IMR-90 (cell line): ENCODE data around the gene UGT8. TPM values are rescaled to one million over a fixed set of nuclear protein-coding genes. Genes with fewer than 3 reads are reported as not detected.

ENCODE experiments used
- ATAC-seq: fragments of 200-7000 bp; cut with Tn5 transposase; 2 replicates; pipeline ENCODE4 v1.9.1; 2020; ENCODE audit warnings: low read depth, mild to moderate bottlenecking, moderate library complexity
- BruUV-seq: library from RNA; stranded (reverse); fragments of 400-500 nt; replicated peaks from 2 replicates; lab custom pipeline; 2021; lab: Mats Ljungman, UMichigan
- CTCF ChIA-PET: fragments of 300-600 bp; formaldehyde crosslinking; extraction: SDS; loops from one replicate; lab custom pipeline; 2021; ENCODE audit warnings: antibody characterized with exemption; lab: Yijun Ruan, JAX
- POLR2A ChIA-PET: fragments of 300-600 bp; sonication (Branson Sonifier 250); formaldehyde crosslinking; loops from one replicate; lab custom pipeline; 2022; ENCODE audit warnings: antibody characterized with exemption; ENCODE audit not compliant: unreplicated experiment; lab: Charles Lee
- DNase-seq: peaks from one replicate; pipeline ENCODE4 v3.0.0; 2013
- H2AFZ ChIP-seq: replicated peaks from 2 replicates; pipeline ENCODE3; 2013; ENCODE audit warnings: low read length, mild to moderate bottlenecking; ENCODE audit not compliant: poor library complexity
- H2AK5ac ChIP-seq: 2 replicates; pipeline ENCODE4 v1.6.1; 2013; ENCODE audit warnings: low read depth, low read length, inconsistent platforms
- H2AK9ac ChIP-seq: replicated peaks from 2 replicates; pipeline ENCODE3; 2013; ENCODE audit warnings: mild to moderate bottlenecking, low read depth, low read length, moderate library complexity; ENCODE audit not compliant: poor library complexity
- H2BK120ac ChIP-seq: 2 replicates; pipeline ENCODE4 v1.6.1; 2013; ENCODE audit warnings: low read depth, low read length, inconsistent platforms
- H2BK15ac ChIP-seq: 3 replicates; pipeline ENCODE4 v1.6.1; 2013; ENCODE audit warnings: low read depth, low read length, inconsistent platforms
- H2BK20ac ChIP-seq: 2 replicates; pipeline ENCODE4 v1.6.1; 2013; ENCODE audit warnings: low read depth, mild to moderate bottlenecking, inconsistent platforms, low read length, moderate library complexity
- H2BK5ac ChIP-seq: 2 replicates; pipeline ENCODE4 v1.6.1; 2013; ENCODE audit warnings: mild to moderate bottlenecking, low read depth, low read length, inconsistent platforms; ENCODE audit not compliant: poor library complexity, severe bottlenecking
- H3K14ac ChIP-seq: replicated peaks from 2 replicates; pipeline ENCODE4 v1.6.1; 2013; ENCODE audit warnings: low read depth, low read length, inconsistent platforms
- H3K18ac ChIP-seq: 2 replicates; pipeline ENCODE4 v1.6.1; 2013; ENCODE audit warnings: low read depth, low read length, control low read depth
- H3K23ac ChIP-seq: 2 replicates; pipeline ENCODE4 v1.6.1; 2013; ENCODE audit warnings: low read depth, low read length, inconsistent platforms
- H3K27ac ChIP-seq: 2 replicates; pipeline ENCODE4 v1.5.1; 2013; ENCODE audit warnings: mild to moderate bottlenecking, control low read depth, low read length; ENCODE audit not compliant: insufficient read depth
- H3K27me3 ChIP-seq: 2 replicates; pipeline ENCODE4 v1.6.1; 2013; ENCODE audit warnings: low read length; ENCODE audit not compliant: control insufficient read depth, insufficient read depth
- H3K36me3 ChIP-seq: 2 replicates; pipeline ENCODE4 v1.6.1; 2013; ENCODE audit warnings: low read length, mixed read lengths; ENCODE audit not compliant: control insufficient read depth, insufficient read depth
- H3K4ac ChIP-seq: 2 replicates; pipeline ENCODE4 v1.6.1; 2013; ENCODE audit warnings: low read depth, low read length, inconsistent platforms
- H3K4me1 ChIP-seq: 2 replicates; pipeline ENCODE4 v1.6.1; 2013; ENCODE audit warnings: low read length, mixed read lengths; ENCODE audit not compliant: control insufficient read depth, insufficient read depth
- H3K4me2 ChIP-seq: 2 replicates; pipeline ENCODE4 v1.6.1; 2013; ENCODE audit warnings: low read depth, mild to moderate bottlenecking, control low read depth, low read length, moderate library complexity
- H3K4me3 ChIP-seq: 2 replicates; pipeline ENCODE4 v1.5.1; 2013; ENCODE audit warnings: low read depth, mild to moderate bottlenecking, control low read depth, low read length, moderate library complexity; ENCODE audit not compliant: insufficient read depth
- H3K56ac ChIP-seq: 2 replicates; pipeline ENCODE4 v1.6.1; 2013; ENCODE audit warnings: low read length, inconsistent platforms; ENCODE audit not compliant: insufficient read depth; ENCODE audit errors: extremely low read depth
- H3K79me1 ChIP-seq, 2 experiments: 2 replicates each; pipeline ENCODE4 v1.6.1; 2013; ENCODE audit warnings: low read length in 2 of 2, inconsistent platforms in 1 of 2, low read depth in 1 of 2
- H3K9ac ChIP-seq: 2 replicates; pipeline ENCODE4 v1.6.1; 2013; ENCODE audit warnings: low read depth, low read length, control low read depth
- H3K9me1 ChIP-seq: 2 replicates; pipeline ENCODE4 v1.6.1; 2013; ENCODE audit warnings: low read length, inconsistent platforms; ENCODE audit not compliant: insufficient read depth
- H3K9me3 ChIP-seq: 2 replicates; pipeline ENCODE4 v1.6.1; 2013; ENCODE audit warnings: low read length; ENCODE audit not compliant: control insufficient read depth, insufficient read depth
- H4K20me1 ChIP-seq: 2 replicates; pipeline ENCODE4 v1.6.1; 2013; ENCODE audit warnings: low read length, inconsistent platforms; ENCODE audit not compliant: insufficient read depth
- H4K5ac ChIP-seq: 2 replicates; pipeline ENCODE4 v1.6.1; 2013; ENCODE audit warnings: mild to moderate bottlenecking, low read depth, low read length, control low read depth
- H4K8ac ChIP-seq, 2 experiments: 2 replicates each; pipeline ENCODE4 v1.6.1; 2013; ENCODE audit warnings: low read depth in 2 of 2, low read length in 2 of 2, control low read depth in 1 of 2, inconsistent platforms in 1 of 2
- H4K91ac ChIP-seq: 2 replicates; pipeline ENCODE4 v1.6.1; 2013; ENCODE audit warnings: low read depth, low read length, inconsistent platforms; ENCODE audit not compliant: insufficient read depth
- BHLHE40 ChIP-seq: fragments of 150-350 bp; IDR thresholded peaks from 2 replicates; pipeline ENCODE4 v1.6.1; 2016; ENCODE audit warnings: mild to moderate bottlenecking, low read depth, low read length
- CEBPB ChIP-seq: IDR thresholded peaks from 2 replicates; pipeline ENCODE4 v1.6.1; 2012; ENCODE audit warnings: low read depth, low read length, improper control_type of control experiment
- CTCF ChIP-seq: conservative IDR thresholded peaks from 2 replicates; pipeline ENCODE4 v1.5.1; 2012; ENCODE audit warnings: mild to moderate bottlenecking, low read depth, low read length, improper control_type of control experiment
- FOS ChIP-seq: fragments of 150-350 bp; IDR thresholded peaks from 2 replicates; pipeline ENCODE4 v1.6.1; 2016; ENCODE audit warnings: low read depth, low read length
- MAZ ChIP-seq: IDR thresholded peaks from 2 replicates; pipeline ENCODE4 v1.6.1; 2012; ENCODE audit warnings: low read depth, mild to moderate bottlenecking, low read length, improper control_type of control experiment, moderate library complexity, borderline replicate concordance
- POLR2A ChIP-seq: IDR thresholded peaks from 2 replicates; pipeline ENCODE4 v1.6.1; 2012; ENCODE audit warnings: mild to moderate bottlenecking, low read depth, low read length
- SMC3 ChIP-seq: fragments of 150-350 bp; IDR thresholded peaks from 2 replicates; pipeline ENCODE4 v1.6.1; 2016; ENCODE audit warnings: low read depth, mild to moderate bottlenecking, antibody characterized with exemption, low read length, moderate library complexity
- USF2 ChIP-seq: fragments of 150-350 bp; IDR thresholded peaks from 2 replicates; pipeline ENCODE4 v1.6.1; 2017; ENCODE audit warnings: mild to moderate bottlenecking, antibody characterized with exemption, low read length, low read depth
- dilution Hi-C: fragments of 300-500 bp; cut with HindIII; formaldehyde crosslinking; loops from one replicate; pipeline ENCODE4 v1.14.3; 2018; ENCODE audit warnings: low sequenced_read_pairs; ENCODE audit not compliant: unreplicated experiment
- in situ Hi-C: fragments of 300-500 bp; cut with MboI; formaldehyde crosslinking; loops from 3 replicates; pipeline ENCODE4 v1.14.3; 2019; ENCODE audit warnings: low sequenced_read_pairs, inconsistent platforms, mixed read lengths
- intact Hi-C: fragments of 100-400 bp; cut with micrococcal nuclease; formaldehyde crosslinking; loops from 2 replicates; pipeline ENCODE4 v1.10.0; 2022
- polyA plus RNA-seq, 3 experiments: library from polyadenylated mRNA; depleted of rRNA; stranded (reverse); fragments of >200 nt; gene quantifications; 2 replicates each; pipeline ENCODE4 v1.2.3, GENCODE V29; 2012; ENCODE audit warnings: low replicate concordance in 1 of 3
- total RNA-seq: library from RNA; depleted of rRNA; stranded (reverse); fragments of >200 nt; gene quantifications from 2 replicates; pipeline ENCODE4 v1.2.3, GENCODE V29; 2012

The UGT8 gene
- total and polyA plus RNA-seq, 2 of the 4 experiments (the other 2 are of a cell fraction) = not detected

GRCh38 chr4:114658179-114658578 is 59.6 kb downstream of the UGT8 start:
- Histone ChIP-seq H3K14ac (no peak overlapping the region), H2AK5ac (no peak overlapping the region), H3K27me3 (no peaks in the 10 kb centered on the region), H2AK9ac (no peak overlapping the region), H2BK5ac (no peak overlapping the region), H3K4me1 (no peaks in the 10 kb centered on the region), H3K27ac (no peak overlapping the region), H3K23ac (no peak overlapping the region), H3K4me2 (no peak overlapping the region), H3K9me3 (no peaks in the 10 kb centered on the region), H2BK20ac (no peak overlapping the region), H3K9ac (no peak overlapping the region), H3K18ac (no peak overlapping the region), H3K4me3 (no peak overlapping the region), H3K79me1 (no peaks in the 10 kb centered on the region), H2BK120ac (no peak overlapping the region), H4K8ac (no peak overlapping the region), H4K91ac (no peak overlapping the region), H3K36me3 (no peaks in the 10 kb centered on the region), H3K4ac (no peak overlapping the region), H4K5ac (no peak overlapping the region), H4K20me1 (no peaks in the 10 kb centered on the region), H3K56ac (no peak overlapping the region), H2AFZ (no peak overlapping the region), H3K9me1 (no peaks in the 10 kb centered on the region), H2BK15ac (no peak overlapping the region)
- intact Hi-C loops (no loop called here), in situ Hi-C loops (loop anchor here (10.0 kb wide), 1 partner anchor 263 kb away; no protein-coding TSS in a partner anchor), dilution Hi-C loops (no loop called here)
- ATAC-seq = no peak
- BruUV-seq = no TSS peak
- TF ChIP-seq FOS (no peak), USF2 (no peak), POLR2A (no peak), BHLHE40 (no peak), MAZ (no peak), CTCF (no peak), SMC3 (no peak), CEBPB (no peak)
- CTCF ChIA-PET = interaction anchor here (1.0 kb wide), 1 partner anchor 156 kb away, joined by 3 read pairs; no protein-coding TSS in a partner anchor
- POLR2A ChIA-PET = no interaction called here
- DNase-seq = no peak
